WTC11 (cell line): ENCODE results near the gene RSPO1. TPM values are rescaled to one million over a fixed set of nuclear protein-coding genes. Genes with fewer than 3 reads are reported as not detected.

ENCODE experiments used
- ATAC-seq: fragments of 200-7000 bp; cut with Tn5 transposase; 2 replicates; pipeline ENCODE4 v1.10.0; 2021; ENCODE audit warnings: mild to moderate bottlenecking, moderate library complexity
- CTCF ChIA-PET: fragments of 300-600 bp; sonication (Branson Sonifier 250); formaldehyde crosslinking; loops from one replicate; lab custom pipeline; 2021; ENCODE audit warnings: antibody characterized with exemption; lab: Charles Lee
- POLR2A ChIA-PET: fragments of 350-600 bp; sonication (Branson Sonifier 250); formaldehyde crosslinking; loops from one replicate; lab custom pipeline; 2021; ENCODE audit warnings: antibody characterized with exemption; lab: Charles Lee
- DNase-seq: peaks from one replicate; pipeline ENCODE4 v3.0.0; 2021; ENCODE audit warnings: low spot score
- H3K27ac Mint-ChIP-seq: 2 replicates; pipeline ENCODE4 v1.8.0; 2021; ENCODE audit warnings: mixed read lengths
- H3K27me3 Mint-ChIP-seq: 2 replicates; pipeline ENCODE4 v1.8.0; 2021; ENCODE audit warnings: low read depth, mild to moderate bottlenecking, moderate library complexity, mixed read lengths
- H3K36me3 Mint-ChIP-seq: 2 replicates; pipeline ENCODE4 v1.8.0; 2021; ENCODE audit warnings: mixed read lengths
- H3K4me1 Mint-ChIP-seq: 2 replicates; pipeline ENCODE4 v1.8.0; 2022; ENCODE audit warnings: mixed read lengths
- H3K4me3 Mint-ChIP-seq: 2 replicates; pipeline ENCODE4 v1.8.0; 2021; ENCODE audit warnings: mild to moderate bottlenecking, moderate library complexity, mixed read lengths
- H3K9me3 Mint-ChIP-seq: 2 replicates; pipeline ENCODE4 v1.8.0; 2021; ENCODE audit warnings: mixed read lengths
- AR ChIP-seq: fragments of 250-450 bp; sonication (Bioruptor Pico); IDR thresholded peaks from 2 replicates; pipeline ENCODE4 v1.9.0; 2021; ENCODE audit warnings: mild to moderate bottlenecking
- ARID4B ChIP-seq: sonication (generic); formaldehyde crosslinking; IDR thresholded peaks from 2 replicates; pipeline ENCODE4 v1.8.0; 2023; ENCODE audit warnings: missing genetic modification reagents, mild to moderate bottlenecking, borderline replicate concordance
- ATF1 ChIP-seq: sonication (generic); formaldehyde crosslinking; IDR thresholded peaks from 2 replicates; pipeline ENCODE4 v1.8.1; 2023; ENCODE audit warnings: mild to moderate bottlenecking, moderate library complexity, missing genetic modification reagents
- ATF2 ChIP-seq: sonication (generic); formaldehyde crosslinking; IDR thresholded peaks from 2 replicates; pipeline ENCODE4 v1.8.1; 2022; ENCODE audit warnings: low read depth, missing genetic modification reagents, borderline replicate concordance
- E2F1 ChIP-seq: sonication (generic); formaldehyde crosslinking; IDR thresholded peaks from 2 replicates; pipeline ENCODE4 v1.8.0; 2022; ENCODE audit warnings: mild to moderate bottlenecking, missing genetic modification reagents
- E2F4 ChIP-seq: sonication (generic); formaldehyde crosslinking; IDR thresholded peaks from 2 replicates; pipeline ENCODE4 v1.8.1; 2022; ENCODE audit warnings: low read depth, mild to moderate bottlenecking, moderate library complexity, missing genetic modification reagents, borderline replicate concordance
- EMX1 ChIP-seq: fragments of 250-450 bp; sonication (Bioruptor Pico); IDR thresholded peaks from 2 replicates; pipeline ENCODE4 v1.8.0; 2021; ENCODE audit warnings: mild to moderate bottlenecking
- FOXK1 ChIP-seq: sonication (generic); formaldehyde crosslinking; IDR thresholded peaks from 2 replicates; pipeline ENCODE4 v1.8.0; 2022; ENCODE audit warnings: mild to moderate bottlenecking, moderate library complexity, missing genetic modification reagents
- GRHL2 ChIP-seq: fragments of 250-450 bp; sonication (Bioruptor Pico); IDR thresholded peaks from 2 replicates; pipeline ENCODE4 v1.8.0; 2022; ENCODE audit warnings: mild to moderate bottlenecking, moderate library complexity; ENCODE audit not compliant: insufficient replicate concordance, severe bottlenecking
- IRF2 ChIP-seq: sonication (generic); formaldehyde crosslinking; IDR thresholded peaks from 2 replicates; pipeline ENCODE4 v1.8.0; 2022; ENCODE audit warnings: low read depth, missing genetic modification reagents, borderline replicate concordance
- MXD4 ChIP-seq: fragments of 250-450 bp; sonication (Bioruptor Pico); IDR thresholded peaks from 2 replicates; pipeline ENCODE4 v1.8.0; 2021; ENCODE audit warnings: mild to moderate bottlenecking, moderate library complexity, borderline replicate concordance
- MYBL2 ChIP-seq: sonication (generic); formaldehyde crosslinking; IDR thresholded peaks from 2 replicates; pipeline ENCODE4 v1.8.1; 2023; ENCODE audit warnings: mild to moderate bottlenecking, moderate library complexity, missing genetic modification reagents
- NFYB ChIP-seq: sonication (generic); formaldehyde crosslinking; conservative IDR thresholded peaks from 2 replicates; pipeline ENCODE4 v1.8.0; 2022; ENCODE audit warnings: low read depth, missing genetic modification reagents
- PRRX2 ChIP-seq: fragments of 250-450 bp; sonication (Bioruptor Pico); IDR thresholded peaks from 2 replicates; pipeline ENCODE4 v1.8.0; 2021; ENCODE audit warnings: mild to moderate bottlenecking
- RORB ChIP-seq: fragments of 250-450 bp; sonication (Bioruptor Pico); IDR thresholded peaks from 2 replicates; pipeline ENCODE4 v1.9.0; 2021; ENCODE audit warnings: mild to moderate bottlenecking
- SMAD3 ChIP-seq: sonication (generic); formaldehyde crosslinking; IDR thresholded peaks from 2 replicates; pipeline ENCODE4 v1.8.0; 2022; ENCODE audit warnings: missing genetic modification reagents, mild to moderate bottlenecking, borderline replicate concordance
- SOX15 ChIP-seq: fragments of 250-450 bp; sonication (Bioruptor Pico); IDR thresholded peaks from 2 replicates; pipeline ENCODE4 v1.9.0; 2021; ENCODE audit warnings: mild to moderate bottlenecking
- USF1 ChIP-seq: sonication (generic); formaldehyde crosslinking; IDR thresholded peaks from 2 replicates; pipeline ENCODE4 v1.8.0; 2022; ENCODE audit warnings: mild to moderate bottlenecking, missing genetic modification reagents
- ZNF121 ChIP-seq: sonication (generic); formaldehyde crosslinking; IDR thresholded peaks from 2 replicates; pipeline ENCODE4 v1.8.0; 2023; ENCODE audit warnings: missing genetic modification reagents
- ZNF138 ChIP-seq: sonication (generic); formaldehyde crosslinking; conservative IDR thresholded peaks from 2 replicates; pipeline ENCODE4 v1.8.1; 2022; ENCODE audit warnings: mild to moderate bottlenecking, moderate library complexity, missing genetic modification reagents
- ZNF317 ChIP-seq: sonication (generic); formaldehyde crosslinking; IDR thresholded peaks from 2 replicates; pipeline ENCODE4 v1.8.1; 2023; ENCODE audit warnings: low read depth, mild to moderate bottlenecking, moderate library complexity, missing genetic modification reagents, borderline replicate concordance
- total RNA-seq: library from RNA; stranded (reverse); gene quantifications from 3 replicates; pipeline ENCODE4 v1.2.3, GENCODE V29; 2021

The RSPO1 gene
- total RNA-seq, 1 experiment from 2014 or later: 0.13 TPM

- no peaks in the 10 kb centered on the region for H3K27me3 Mint-ChIP-seq
- H3K4me1 Mint-ChIP-seq: no peaks in the 10 kb centered on the region
- TF ChIP-seq ZNF121 (CRISPR knock-in tag) (no peak), ZNF138 (CRISPR knock-in tag) (no peak), RORB (no peak), E2F4 (no peak), NFYB (CRISPR knock-in tag) (no peak)
- DNase-seq (no peak), ATAC-seq (no peak)
- H3K27ac Mint-ChIP-seq: no peak overlapping the region
- POLR2A ChIA-PET: no interaction called here
- peaks cover 90% of the 10 kb centered on the region for H3K36me3 Mint-ChIP-seq
- CTCF ChIA-PET: no interaction called here
- H3K9me3 Mint-ChIP-seq: no peaks in the 10 kb centered on the region
- no peak overlapping the region for H3K4me3 Mint-ChIP-seq
Measured at GRCh38 chr1:37570528-37571334, 64.0 kb downstream of the RSPO1 start.

GRCh38 chr1:37567023-37567422 is 67.7 kb downstream of the RSPO1 start:
- no peaks in the 10 kb centered on the region for H3K9me3 Mint-ChIP-seq
- H3K4me1 Mint-ChIP-seq: no peaks in the 10 kb centered on the region
- ATAC-seq (no peak), DNase-seq (no peak)
- H3K4me3 Mint-ChIP-seq: no peak overlapping the region
- no peak for TF ChIP-seq ZNF317 (CRISPR knock-in tag)
- TF ChIP-seq ATF1: no peak
- TF ChIP-seq E2F1: no peak
- TF ChIP-seq PRRX2 (CRISPR knock-in tag): no peak
- TF ChIP-seq NFYB (CRISPR knock-in tag): no peak
- ChIA-PET POLR2A (no interaction called here), CTCF (no interaction called here)
- no peak overlapping the region for H3K27ac Mint-ChIP-seq
- peaks cover 67% of the 10 kb centered on the region for H3K36me3 Mint-ChIP-seq
- no peaks in the 10 kb centered on the region for H3K27me3 Mint-ChIP-seq

- no peak overlapping the region for H3K4me3 Mint-ChIP-seq
- DNase-seq: no peak
- peaks cover 49% of the 10 kb centered on the region for H3K36me3 Mint-ChIP-seq
- H3K27me3 Mint-ChIP-seq: no peaks in the 10 kb centered on the region
- H3K4me1 Mint-ChIP-seq: no peaks in the 10 kb centered on the region
- H3K9me3 Mint-ChIP-seq: no peaks in the 10 kb centered on the region
- POLR2A ChIA-PET: no interaction called here
- ATAC-seq: no peak
- no peak overlapping the region for H3K27ac Mint-ChIP-seq
- CTCF ChIA-PET: interaction anchor here (1.0 kb wide), 1 partner anchor 31 kb away, joined by 3 read pairs; the partner anchor contains the start of gene GNL2
- TF ChIP-seq SOX15 (CRISPR knock-in tag) (no peak), GRHL2 (no peak), ATF2 (no peak), SMAD3 (no peak), AR (CRISPR knock-in tag) (no peak), IRF2 (no peak), EMX1 (CRISPR knock-in tag) (no peak), USF1 (CRISPR knock-in tag) (no peak), ARID4B (CRISPR knock-in tag) (no peak), FOXK1 (CRISPR knock-in tag) (no peak), MXD4 (CRISPR knock-in tag) (no peak), MYBL2 (no peak)
Measured at GRCh38 chr1:37564892-37565291, 69.8 kb downstream of the RSPO1 start.
